NCI-H345 (cell line): ENCODE results near the gene TFAP2D.

Source experiments
- DNase-seq: peaks from one replicate; lab custom pipeline; 2025; lab: John Stamatoyannopoulos, UW

The TFAP2D gene

GRCh38 chr6:50819466-50819903 is 106.2 kb downstream of the TFAP2D start:
- no peak for DNase-seq

GRCh38 chr6:50819904-50820868 is 106.9 kb downstream of the TFAP2D start:
- DNase-seq, result no peak

- no peak for DNase-seq
Measured at GRCh38 chr6:50820869-50821264, 107.5 kb downstream of the TFAP2D start.

- DNase-seq, result no peak
Measured at GRCh38 chr6:50821441-50822077, 108.2 kb downstream of the TFAP2D start.

- no peak for DNase-seq
Measured at GRCh38 chr6:50822078-50822476, 108.8 kb downstream of the TFAP2D start.
